ENCODE data around the gene DHRS7. TPM values are rescaled to one million over a fixed set of nuclear protein-coding genes. Genes with fewer than 3 reads are reported as not detected.

Gene DHRS7
- total and polyA plus RNA-seq, 2 of the 8 experiments (the other 6 are each of a cell fraction or from before 2014, with no cell fraction given) = 10.8 to 27.5 TPM

DNA sequence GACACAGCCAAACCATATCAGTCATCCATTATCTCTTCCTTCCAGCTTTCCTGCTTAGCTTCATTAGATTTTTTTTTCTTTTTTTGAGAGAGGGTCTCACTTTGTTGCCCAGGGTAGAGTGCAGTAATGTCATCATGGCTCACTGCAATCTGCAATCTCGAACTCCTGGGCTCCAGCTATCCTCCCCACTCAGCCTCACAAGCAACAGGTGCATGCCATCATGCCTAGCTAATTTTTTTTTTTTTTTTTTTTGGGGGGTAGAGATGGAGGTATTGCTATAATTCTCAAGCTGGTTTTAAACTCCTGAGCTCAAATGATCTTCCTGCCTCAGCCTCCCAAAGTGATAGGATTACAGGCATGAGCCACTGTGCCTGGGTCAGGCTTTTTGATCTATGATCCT lies 45.5 kb upstream of the DHRS7 start (continued):
- TF ChIP-seq CREB1 (IDR thresholded peaks at IDR 0.05) (no peak), BRCA1 (IDR thresholded peaks at IDR 0.05; ENCODE audit: low read depth, low read length) (no peak), EP300 (IDR thresholded peaks at IDR 0.05; ENCODE audit: borderline replicate concordance in 1 of 2, low read depth in 2 of 2, low read length in 2 of 2) (no peak), ASH2L (IDR thresholded peaks at IDR 0.05; ENCODE audit: low read length) (no peak), SIX5 (IDR thresholded peaks at IDR 0.05; ENCODE audit: low read depth, low read length) (no peak), NANOG (IDR thresholded peaks at IDR 0.05; ENCODE audit: insufficient read depth, low read depth, low read length, poor library complexity, severe bottlenecking) (no peak), YY1 (IDR thresholded peaks at IDR 0.05; ENCODE audit: low read depth, low read length) (no peak), KDM1A (IDR thresholded peaks at IDR 0.05; ENCODE audit: borderline replicate concordance, low read length) (no peak)
- TF ChIP-seq, protein P1, sequence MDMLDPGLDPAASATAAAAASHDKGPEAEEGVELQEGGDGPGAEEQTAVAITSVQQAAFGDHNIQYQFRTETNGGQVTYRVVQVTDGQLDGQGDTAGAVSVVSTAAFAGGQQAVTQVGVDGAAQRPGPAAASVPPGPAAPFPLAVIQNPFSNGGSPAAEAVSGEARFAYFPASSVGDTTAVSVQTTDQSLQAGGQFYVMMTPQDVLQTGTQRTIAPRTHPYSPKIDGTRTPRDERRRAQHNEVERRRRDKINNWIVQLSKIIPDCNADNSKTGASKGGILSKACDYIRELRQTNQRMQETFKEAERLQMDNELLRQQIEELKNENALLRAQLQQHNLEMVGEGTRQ (IDR thresholded peaks at IDR 0.05; ENCODE audit: low read length) = no peak
